SK-N-SH (cell line): Measurements from ENCODE around the gene RFWD3. TPM values are rescaled to one million over a fixed set of nuclear protein-coding genes. Genes with fewer than 3 reads are reported as not detected.

Source experiments
- CTCF ChIA-PET: fragments of 300-600, 350-600 bp; formaldehyde crosslinking; extraction: SDS; loops from one replicate; lab custom pipeline; 2021; lab: Yijun Ruan, JAX
- POLR2A ChIA-PET: fragments of 350-600 bp; sonication (Branson Sonifier 250); formaldehyde crosslinking; extraction: SDS; loops from one replicate; lab custom pipeline; 2020; ENCODE audit warnings: antibody characterized with exemption, inconsistent platforms; lab: Yijun Ruan, JAX
- DNase-seq: peaks from one replicate; pipeline ENCODE4 v3.0.0; 2012
- H2AFZ ChIP-seq: fragments of 200-600 bp; sonication (generic); 2 replicates; pipeline ENCODE4 v1.8.1; 2016; ENCODE audit warnings: antibody characterized with exemption, mild to moderate bottlenecking, low read depth
- H3F3A ChIP-seq: fragments of 200-600 bp; sonication (generic); replicated peaks from 2 replicates; pipeline ENCODE3; 2016; ENCODE audit warnings: antibody characterized with exemption, mild to moderate bottlenecking; ENCODE audit not compliant: insufficient read depth
- H3K27ac ChIP-seq, 2 experiments: fragments of 200-500 bp in 1 of 2; fragments of 200-600 bp in 1 of 2; sonication (Bioruptor generic) in 1 of 2; sonication (generic), shearing (Covaris generic) in 1 of 2; 2 replicates each; pipeline versions ENCODE4 v1.5.1 to v1.6.1; 2014 to 2016; ENCODE audit warnings: low read depth in 2 of 2, inconsistent platforms in 1 of 2, low read length in 1 of 2, mild to moderate bottlenecking in 1 of 2, mixed read lengths in 1 of 2
- H3K27me3 ChIP-seq: fragments of 200-600 bp; sonication (generic), shearing (Covaris generic); 2 replicates; pipeline ENCODE4 v1.6.1; 2016; ENCODE audit warnings: mixed run types; ENCODE audit not compliant: insufficient read depth
- H3K36me3 ChIP-seq, 2 experiments: fragments of 200-500 bp in 1 of 2; fragments of 200-600 bp in 1 of 2; sonication (Bioruptor generic) in 1 of 2; sonication (generic) in 1 of 2; replicated peaks in 1 of 2; 2 replicates each; pipeline versions ENCODE3 to v1.5.1; 2014 to 2016; ENCODE audit warnings: low read length in 1 of 2, mild to moderate bottlenecking in 1 of 2; ENCODE audit not compliant: insufficient read depth in 2 of 2, control insufficient read depth in 1 of 2
- H3K4me1 ChIP-seq, 2 experiments: fragments of 200-500 bp in 1 of 2; fragments of 200-600 bp in 1 of 2; sonication (Bioruptor generic) in 1 of 2; sonication (generic), shearing (Covaris generic) in 1 of 2; 2 replicates each; pipeline versions ENCODE4 v1.5.1 to v1.6.1; 2014 to 2016; ENCODE audit warnings: low read depth in 1 of 2, low read length in 1 of 2, mixed run types in 1 of 2; ENCODE audit not compliant: insufficient read depth in 2 of 2, control insufficient read depth in 1 of 2
- H3K4me2 ChIP-seq: fragments of 200-600 bp; sonication (generic), shearing (Covaris generic); 2 replicates; pipeline ENCODE4 v1.6.1; 2017; ENCODE audit warnings: mixed run types
- H3K4me3 ChIP-seq, 2 experiments: fragments of 200-500 bp in 1 of 2; fragments of 200-600 bp in 1 of 2; sonication (Bioruptor generic) in 1 of 2; sonication (generic), shearing (Covaris generic) in 1 of 2; 2 replicates each; pipeline versions ENCODE4 v1.5.1 to v1.8.1; 2014 to 2016; ENCODE audit warnings: low read depth in 2 of 2, inconsistent platforms in 1 of 2, low read length in 1 of 2, mild to moderate bottlenecking in 1 of 2, mixed read lengths in 1 of 2, moderate library complexity in 1 of 2
- H3K79me2 ChIP-seq: fragments of 200-600 bp; sonication (generic); 2 replicates; pipeline ENCODE4 v1.8.1; 2017; ENCODE audit warnings: mild to moderate bottlenecking; ENCODE audit not compliant: insufficient read depth
- H3K9ac ChIP-seq: fragments of 200-600 bp; sonication (generic); 2 replicates; pipeline ENCODE4 v1.6.1; 2017; ENCODE audit warnings: mixed run types
- H3K9me2 ChIP-seq: fragments of 200-600 bp; sonication (generic); 2 replicates; pipeline ENCODE4 v1.6.1; 2017; ENCODE audit warnings: mixed run types
- H3K9me3 ChIP-seq: fragments of 200-600 bp; sonication (generic); 2 replicates; pipeline ENCODE4 v1.6.1; 2017; ENCODE audit warnings: mixed run types, mild to moderate bottlenecking, moderate library complexity
- H4K20me1 ChIP-seq: fragments of 200-600 bp; sonication (generic); 2 replicates; pipeline ENCODE4 v1.6.1; 2017; ENCODE audit warnings: mild to moderate bottlenecking, mixed run types; ENCODE audit not compliant: insufficient read depth
- ELF1 ChIP-seq: IDR thresholded peaks from 2 replicates; pipeline ENCODE4 v1.4.0; 2012
- EP300 ChIP-seq, 2 experiments: IDR thresholded peaks; 2 replicates each; pipeline versions ENCODE4 v1.4.0 to v1.6.1; 2012; ENCODE audit warnings: borderline replicate concordance in 1 of 2, low read depth in 1 of 2, low read length in 1 of 2
- GABPA ChIP-seq: IDR thresholded peaks from 2 replicates; pipeline ENCODE4 v1.4.0; 2012; ENCODE audit warnings: low read depth, mild to moderate bottlenecking
- JUND ChIP-seq: IDR thresholded peaks from 2 replicates; pipeline ENCODE4 v1.4.0; 2012
- POLR2AphosphoS5 ChIP-seq: IDR thresholded peaks from 2 replicates; pipeline ENCODE4 v1.6.1; 2012; ENCODE audit warnings: low read depth, low read length
- REST ChIP-seq: IDR thresholded peaks from 2 replicates; pipeline ENCODE4 v1.6.1; 2012; ENCODE audit warnings: mild to moderate bottlenecking, low read depth, low read length, moderate library complexity
- YY1 ChIP-seq: IDR thresholded peaks from 2 replicates; pipeline ENCODE4 v1.4.0; 2012; ENCODE audit warnings: low read depth, mild to moderate bottlenecking
- ZBTB33 ChIP-seq: IDR thresholded peaks from 2 replicates; pipeline ENCODE4 v1.4.0; 2012; ENCODE audit warnings: low read depth, borderline replicate concordance
- WGBS: methylation state at CpG from one replicate; pipeline ENCODE4 v1.1.6; 2017; ENCODE audit warnings: low lambda C conversion rate; 5-methylcytosine and 5-hydroxymethylcytosine counted together
- polyA plus RNA-seq, 3 experiments: library from polyadenylated mRNA; depleted of rRNA; stranded (reverse); fragments of >200 nt; gene quantifications; 2 replicates each; pipeline ENCODE4 v1.2.3, GENCODE V29; 2012
- TF ChIP-seq, protein P1 (sequence below): fragments of 150-350 bp; IDR thresholded peaks from 2 replicates; pipeline ENCODE4 v1.6.1; 2017; ENCODE audit warnings: antibody characterized with exemption, low read length, low read depth, borderline replicate concordance
- TF ChIP-seq, protein P2 (sequence below): fragments of 200-600 bp; sonication (generic); IDR thresholded peaks from 2 replicates; pipeline ENCODE4 v1.6.1; 2017; ENCODE audit warnings: antibody characterized with exemption, mild to moderate bottlenecking, moderate library complexity

Gene RFWD3
- polyA plus RNA-seq, 1 of the 3 experiments (the other 2 are of a cell fraction), result 13.2 TPM

DNA sequence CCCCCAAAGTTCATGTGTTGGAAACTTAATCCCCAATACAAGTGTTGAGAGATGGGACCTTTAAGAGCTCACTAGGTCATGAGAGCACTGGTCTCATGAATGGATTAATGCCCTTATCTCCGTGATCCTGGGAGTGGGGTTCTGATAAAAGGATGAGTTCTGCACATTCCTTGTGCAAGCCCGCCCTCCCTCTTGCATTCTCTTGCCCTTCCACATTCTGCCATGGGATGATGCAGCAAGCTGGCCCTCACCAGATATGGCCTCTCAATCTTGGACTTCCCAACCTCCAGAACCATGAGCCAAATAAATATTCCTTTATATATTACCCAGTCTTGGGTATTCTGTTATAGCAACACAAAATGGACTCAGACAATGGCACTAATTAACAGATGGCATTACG lies 73.8 kb downstream of the RFWD3 start:
- Histone ChIP-seq H3K36me3 (peaks cover 0 to 11% of the 10 kb centered on the region in 2 experiments), H4K20me1 (0 out of 2 replicates have a peak, but pooled peaks cover 6% of the 10 kb centered on the region), H3F3A (peaks cover 7% of the 10 kb centered on the region), H3K4me3 (no peak overlapping the region), H3K79me2 (peaks cover 97% of the 10 kb centered on the region), H3K9me2 (no peaks in the 10 kb centered on the region), H3K4me2 (no peak overlapping the region), H3K4me1 (peaks cover 0 to 19% of the 10 kb centered on the region in 2 experiments; a peak in 1 of 4 replicates), H3K9me3 (no peaks in the 10 kb centered on the region), H3K27me3 (no peaks in the 10 kb centered on the region), H2AFZ (no peak overlapping the region), H3K9ac (no peak overlapping the region), H3K27ac (no peak overlapping the region)
- WGBS, result 94% methylated on average over 3 of the region's 3 CpGs
- DNase-seq, result no peak
- CTCF ChIA-PET, result no interaction called here
- POLR2A ChIA-PET, result interaction anchor here (1.0 kb wide), 1 partner anchor 8 kb away, joined by 3 read pairs; no protein-coding TSS in a partner anchor
- no peak for TF ChIP-seq EP300 (IDR thresholded peaks at IDR 0.05; ENCODE audit: borderline replicate concordance in 1 of 2, low read depth in 1 of 2, low read length in 1 of 2)
- TF ChIP-seq ZBTB33, result no peak
- TF ChIP-seq ELF1, result no peak
- TF ChIP-seq, protein P1, sequence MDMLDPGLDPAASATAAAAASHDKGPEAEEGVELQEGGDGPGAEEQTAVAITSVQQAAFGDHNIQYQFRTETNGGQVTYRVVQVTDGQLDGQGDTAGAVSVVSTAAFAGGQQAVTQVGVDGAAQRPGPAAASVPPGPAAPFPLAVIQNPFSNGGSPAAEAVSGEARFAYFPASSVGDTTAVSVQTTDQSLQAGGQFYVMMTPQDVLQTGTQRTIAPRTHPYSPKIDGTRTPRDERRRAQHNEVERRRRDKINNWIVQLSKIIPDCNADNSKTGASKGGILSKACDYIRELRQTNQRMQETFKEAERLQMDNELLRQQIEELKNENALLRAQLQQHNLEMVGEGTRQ, result no peak
- TF ChIP-seq JUND, result no peak
- TF ChIP-seq, protein P2, sequence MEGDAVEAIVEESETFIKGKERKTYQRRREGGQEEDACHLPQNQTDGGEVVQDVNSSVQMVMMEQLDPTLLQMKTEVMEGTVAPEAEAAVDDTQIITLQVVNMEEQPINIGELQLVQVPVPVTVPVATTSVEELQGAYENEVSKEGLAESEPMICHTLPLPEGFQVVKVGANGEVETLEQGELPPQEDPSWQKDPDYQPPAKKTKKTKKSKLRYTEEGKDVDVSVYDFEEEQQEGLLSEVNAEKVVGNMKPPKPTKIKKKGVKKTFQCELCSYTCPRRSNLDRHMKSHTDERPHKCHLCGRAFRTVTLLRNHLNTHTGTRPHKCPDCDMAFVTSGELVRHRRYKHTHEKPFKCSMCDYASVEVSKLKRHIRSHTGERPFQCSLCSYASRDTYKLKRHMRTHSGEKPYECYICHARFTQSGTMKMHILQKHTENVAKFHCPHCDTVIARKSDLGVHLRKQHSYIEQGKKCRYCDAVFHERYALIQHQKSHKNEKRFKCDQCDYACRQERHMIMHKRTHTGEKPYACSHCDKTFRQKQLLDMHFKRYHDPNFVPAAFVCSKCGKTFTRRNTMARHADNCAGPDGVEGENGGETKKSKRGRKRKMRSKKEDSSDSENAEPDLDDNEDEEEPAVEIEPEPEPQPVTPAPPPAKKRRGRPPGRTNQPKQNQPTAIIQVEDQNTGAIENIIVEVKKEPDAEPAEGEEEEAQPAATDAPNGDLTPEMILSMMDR, result no peak
- TF ChIP-seq YY1, result no peak
- TF ChIP-seq POLR2AphosphoS5, result no peak
- TF ChIP-seq GABPA, result no peak
- TF ChIP-seq REST, result no peak
